Measurements from ENCODE around the gene SLC36A2.
"Not testable (repeated sequence)": the region's sequence is repeated elsewhere in the genome, so short reads cannot be mapped to it uniquely, and the experiment has no call there.

SLC36A2 gene

DNA sequence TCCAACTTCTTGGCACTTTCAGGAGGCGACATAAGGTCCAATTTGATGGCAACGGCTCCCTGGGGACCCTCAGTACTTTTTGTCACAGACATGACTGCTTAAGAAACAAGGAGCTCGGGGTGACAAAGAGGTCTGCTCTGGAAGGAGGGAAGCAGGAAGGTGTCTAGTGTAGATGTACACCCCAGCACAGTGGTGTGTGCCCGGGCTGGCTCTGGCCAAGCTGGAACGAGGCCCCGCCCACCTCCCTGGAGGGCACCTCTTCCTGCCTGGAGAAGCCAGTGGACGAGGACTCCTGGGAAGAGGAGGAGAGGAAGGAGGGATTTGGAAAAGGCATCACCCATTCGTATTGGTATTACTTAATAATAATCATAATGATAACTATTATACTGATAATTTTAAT, at the start of gene SLC36A2:
Gene SLC36A2, minus strand, starts transcription at position 191 of the 400 bp plus-strand sequence. Its CDS starts 99 bp downstream, at position 92.
- no peak for DNase-seq (ENCODE audit: low spot score)

GRCh38 chr5:151388960-151389359, 41.6 kb upstream of the SLC36A2 start:
- no peak for DNase-seq (ENCODE audit: low spot score)

- no peak for DNase-seq (ENCODE audit: low spot score)
Observed at GRCh38 chr5:151384106-151384505, 36.7 kb upstream of the SLC36A2 start.

DNA sequence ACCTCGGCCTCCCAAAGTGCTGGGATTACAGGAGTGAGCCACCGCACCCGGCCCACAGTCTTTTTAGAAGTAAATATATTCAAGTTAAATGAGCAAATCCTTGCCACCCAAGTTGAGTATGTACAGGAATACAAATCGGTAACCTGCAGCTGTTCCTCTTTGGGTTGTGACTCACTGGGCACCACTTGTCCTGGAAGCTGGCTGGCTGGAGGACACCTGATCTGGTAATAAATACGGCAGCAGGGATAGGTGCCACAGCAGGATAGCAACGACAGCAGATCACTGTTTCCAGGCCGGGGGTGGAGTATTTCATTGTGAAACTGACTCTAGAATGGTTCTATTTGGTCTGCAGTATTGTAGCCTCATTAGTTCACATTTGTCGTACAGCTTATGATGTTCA, 35.7 kb upstream of the SLC36A2 start:
- DNase-seq (ENCODE audit: low spot score): no peak

DNA sequence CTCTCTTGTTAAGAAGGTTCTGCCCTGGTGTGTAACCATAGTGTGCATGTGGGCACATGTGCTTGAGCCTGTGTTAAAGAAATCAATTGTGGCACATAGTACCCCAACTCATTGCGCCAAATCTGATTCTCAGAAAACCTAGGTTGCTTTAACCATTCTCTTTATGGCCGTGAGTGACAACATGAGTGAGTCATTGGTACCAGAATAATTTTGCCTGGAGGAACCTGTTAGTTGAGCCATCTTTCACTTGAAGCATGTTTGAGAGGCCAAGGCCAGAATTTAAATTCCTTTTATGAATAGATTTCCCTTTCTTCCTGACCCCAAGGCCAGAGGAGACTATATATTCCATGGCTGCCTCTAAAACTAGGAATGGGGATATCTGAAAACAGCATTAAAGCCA, 35.2 kb upstream of the SLC36A2 start:
- DNase-seq (ENCODE audit: low spot score): no peak

GRCh38 chr5:151381899-151382298, 34.5 kb upstream of the SLC36A2 start:
- no peak for DNase-seq (ENCODE audit: low spot score)

DNA sequence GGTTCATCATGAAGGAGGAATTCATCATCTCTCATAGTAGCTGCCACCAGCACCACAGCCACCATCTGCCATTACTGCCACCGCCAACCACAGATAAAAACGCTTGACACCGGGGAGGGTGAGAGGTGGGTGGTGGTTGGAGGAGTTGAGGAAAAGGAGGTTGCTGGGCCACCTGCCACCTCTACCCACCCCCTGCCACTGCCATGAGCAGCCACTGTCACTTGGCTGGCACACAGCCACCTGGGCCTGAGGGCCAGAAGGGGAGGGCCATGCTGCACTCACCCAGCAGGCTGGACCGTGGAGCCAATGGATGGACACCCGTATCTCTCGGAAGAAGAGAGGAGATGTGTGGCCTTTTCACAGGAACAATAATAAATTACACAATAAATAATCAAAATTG, 31.3 kb upstream of the SLC36A2 start:
- DNase-seq (ENCODE audit: low spot score): no peak

DNA sequence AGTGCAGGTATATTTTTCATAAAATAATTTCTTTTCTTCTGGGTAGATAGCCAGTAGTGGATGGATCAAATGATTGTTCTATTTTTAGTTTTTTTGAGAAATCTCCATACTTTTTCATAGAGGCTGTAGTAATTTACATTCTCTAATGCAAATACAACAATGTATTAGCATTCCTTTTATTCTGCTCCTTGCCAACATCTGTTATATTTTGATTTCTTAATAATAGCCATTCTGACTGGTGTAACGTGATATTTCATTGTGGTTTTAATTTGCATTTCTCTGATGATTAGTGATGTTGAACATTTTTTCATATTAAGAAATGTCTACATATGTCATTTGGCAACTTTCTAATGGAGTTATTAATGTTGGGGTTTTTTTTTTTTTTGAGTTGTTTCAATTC, 27.2 kb upstream of the SLC36A2 start:
- DNase-seq (ENCODE audit: low spot score): no peak

DNA sequence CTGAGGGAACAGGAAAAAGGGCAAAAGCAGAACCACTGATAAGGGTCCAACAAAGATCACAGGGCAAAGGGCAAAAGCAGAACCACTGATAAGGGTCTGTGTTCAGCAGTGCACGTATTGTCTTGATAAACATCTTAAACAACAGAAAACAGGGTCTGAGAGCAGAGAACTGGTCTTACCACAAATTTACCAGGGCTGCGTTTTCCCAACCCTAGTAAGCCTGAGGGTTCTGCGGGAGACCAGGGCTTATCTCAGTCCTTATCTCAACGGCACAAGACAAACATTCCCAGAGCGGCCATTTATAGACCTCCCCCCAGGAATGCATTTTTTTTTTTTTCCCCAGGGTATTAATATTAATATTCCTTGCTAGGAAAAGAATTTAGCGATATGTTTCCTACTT, 19.7 kb upstream of the SLC36A2 start:
- not testable (repeated sequence) for DNase-seq (ENCODE audit: low spot score)

DNA sequence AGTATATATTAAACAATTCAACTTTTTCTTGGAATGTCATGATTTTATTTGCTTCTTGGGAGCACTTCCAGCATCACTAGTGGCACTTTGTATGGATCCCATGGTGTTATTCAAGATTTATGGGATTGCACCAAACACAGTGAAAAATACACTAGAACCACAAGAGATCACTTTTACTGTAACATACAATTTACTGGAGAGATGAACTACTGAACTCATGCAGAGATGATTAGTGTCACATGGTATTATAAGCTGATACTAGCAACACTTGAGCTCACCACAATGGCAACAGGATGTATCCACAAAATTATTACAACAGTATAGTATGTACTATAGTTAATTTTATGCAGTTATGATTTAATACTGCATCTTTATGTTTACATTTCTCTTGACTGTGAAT, 16.3 kb upstream of the SLC36A2 start:
- no peak for DNase-seq (ENCODE audit: low spot score)

- no peak for DNase-seq (ENCODE audit: low spot score)
Observed at GRCh38 chr5:151362970-151363369, 15.6 kb upstream of the SLC36A2 start.

- DNase-seq (ENCODE audit: low spot score): no peak
Observed at GRCh38 chr5:151359391-151359790, 12.0 kb upstream of the SLC36A2 start.

GRCh38 chr5:151357792-151358191, 10.4 kb upstream of the SLC36A2 start:
- DNase-seq (ENCODE audit: low spot score): no peak

DNA sequence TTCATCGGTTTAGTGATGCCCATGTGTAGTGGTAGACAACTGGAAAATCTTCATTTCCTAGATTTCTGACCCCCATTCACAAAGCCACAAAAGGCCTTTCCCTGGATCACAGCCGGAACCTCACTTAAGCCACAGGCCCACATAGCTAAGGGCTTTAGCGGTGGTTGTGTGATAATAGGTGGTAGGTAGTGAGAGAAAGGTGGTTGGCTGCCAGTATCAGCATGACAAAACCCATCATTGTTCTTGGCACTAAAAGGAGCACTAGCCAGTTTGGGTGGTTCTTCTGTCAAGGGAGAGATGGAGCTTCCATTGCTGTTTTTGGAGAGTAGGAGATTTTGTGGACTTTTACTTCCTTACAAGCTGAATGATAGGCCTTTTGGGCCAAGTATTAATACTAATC, 9.7 kb upstream of the SLC36A2 start:
- no peak for DNase-seq (ENCODE audit: low spot score)

DNA sequence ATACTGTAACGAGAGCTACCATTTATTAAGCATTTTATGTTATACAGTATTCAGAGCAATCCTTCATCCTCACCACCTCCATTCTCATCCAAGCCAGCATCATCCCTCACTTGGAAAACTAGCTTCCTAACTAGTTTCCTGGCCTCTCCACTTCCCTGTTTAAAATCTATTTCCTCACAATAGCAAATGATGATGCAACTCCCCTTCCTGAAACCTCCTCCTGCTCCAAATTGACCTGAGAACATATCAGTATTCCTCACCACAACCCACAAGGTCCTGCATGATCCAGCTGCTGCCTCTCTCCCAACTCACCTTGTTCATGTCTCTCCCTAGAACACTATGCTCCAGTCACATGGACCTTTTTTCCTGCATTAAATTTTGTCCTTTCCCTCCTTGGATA, 4.3 kb upstream of the SLC36A2 start:
- DNase-seq (ENCODE audit: low spot score): no peak

DNA sequence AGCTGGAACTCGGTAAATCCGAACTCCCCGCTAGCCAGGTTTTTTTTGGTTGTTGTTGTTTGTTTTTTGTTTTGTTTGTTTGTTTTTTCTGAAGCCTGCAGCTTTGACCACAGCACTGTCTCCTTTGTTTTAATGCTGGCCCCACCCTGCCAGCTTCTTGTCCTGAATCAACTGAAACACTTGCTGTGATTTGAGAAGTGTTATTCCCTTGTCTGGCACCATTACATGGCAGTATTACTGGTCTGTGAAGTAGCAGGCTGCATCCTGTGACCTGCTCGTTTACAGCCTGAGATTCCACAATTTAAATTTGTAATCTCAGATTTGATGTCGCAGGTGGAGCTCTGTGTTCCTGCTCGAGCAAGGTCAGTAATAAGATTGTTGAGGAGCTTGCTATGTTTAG, 1.4 kb upstream of the SLC36A2 start:
- DNase-seq (ENCODE audit: low spot score): no peak

DNA sequence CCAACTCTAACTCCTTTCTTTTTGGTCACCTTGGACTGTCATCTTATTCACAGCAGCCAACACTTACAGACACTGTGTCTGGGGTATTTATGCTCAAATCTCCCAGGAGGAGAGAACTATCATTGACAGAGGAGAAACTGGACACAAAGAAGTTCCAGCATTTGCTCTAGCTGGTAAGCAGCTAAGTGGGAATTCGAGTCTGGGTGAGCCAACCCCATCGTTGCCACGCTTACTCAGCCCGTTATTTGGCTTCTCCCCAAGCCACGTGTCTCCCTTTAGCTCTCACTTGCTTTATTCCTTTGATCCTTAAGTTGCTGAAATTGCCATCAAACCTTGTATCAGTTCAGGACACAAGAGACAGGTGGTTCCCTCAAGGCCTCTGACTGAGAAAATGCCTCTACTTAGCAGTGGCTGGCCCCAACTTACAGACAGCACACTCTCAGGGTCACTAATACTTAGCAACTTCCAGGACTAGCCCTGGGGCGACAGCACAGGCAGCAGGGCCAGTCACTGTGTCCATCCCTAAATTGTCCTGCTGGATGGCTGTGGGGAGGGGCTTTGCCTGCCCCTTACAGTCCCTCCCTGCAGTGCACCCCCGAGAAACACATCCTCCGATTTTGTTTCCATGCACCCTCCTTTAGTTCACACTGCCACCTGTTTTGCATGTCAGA, 1.4 kb downstream of the SLC36A2 start:
- no peak for DNase-seq (ENCODE audit: low spot score)

DNA sequence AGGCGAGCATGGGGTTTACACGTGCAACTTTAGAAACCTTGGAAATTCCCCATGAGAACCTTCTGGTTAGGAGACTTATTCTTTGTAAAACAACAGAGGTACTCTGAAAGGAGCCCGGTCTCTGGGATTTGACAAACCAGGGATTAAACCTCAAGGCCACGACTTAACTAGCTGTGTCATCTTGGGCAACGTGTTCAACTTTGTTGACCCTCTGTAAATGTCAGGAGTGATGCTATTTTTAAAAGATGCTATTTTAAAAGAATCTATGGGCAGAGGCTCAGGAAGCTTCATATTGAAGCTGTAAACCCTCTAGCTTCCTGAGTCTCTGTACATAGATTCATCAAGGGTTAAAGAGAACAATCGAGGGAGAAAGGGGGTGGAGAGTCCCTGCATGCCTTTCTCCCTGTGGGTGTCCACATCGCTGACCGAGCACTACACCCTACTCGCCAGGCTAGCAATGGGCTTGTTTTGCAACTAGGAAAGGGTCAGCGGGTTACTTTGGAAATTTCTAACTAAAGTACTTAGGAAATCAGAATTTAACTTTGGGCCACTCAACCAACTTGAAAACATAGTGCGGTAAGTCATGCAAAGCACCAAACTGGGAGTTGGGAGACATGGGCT, 2.1 kb downstream of the SLC36A2 start:
- no peak for DNase-seq (ENCODE audit: low spot score)

- no peak for DNase-seq (ENCODE audit: low spot score)
Observed at GRCh38 chr5:151344088-151344487, 3.3 kb downstream of the SLC36A2 start.

GRCh38 chr5:151340004-151340403, 7.4 kb downstream of the SLC36A2 start:
- no peak for DNase-seq (ENCODE audit: low spot score)

- DNase-seq (ENCODE audit: low spot score): no peak
Observed at GRCh38 chr5:151338734-151339133, 8.6 kb downstream of the SLC36A2 start.

DNA sequence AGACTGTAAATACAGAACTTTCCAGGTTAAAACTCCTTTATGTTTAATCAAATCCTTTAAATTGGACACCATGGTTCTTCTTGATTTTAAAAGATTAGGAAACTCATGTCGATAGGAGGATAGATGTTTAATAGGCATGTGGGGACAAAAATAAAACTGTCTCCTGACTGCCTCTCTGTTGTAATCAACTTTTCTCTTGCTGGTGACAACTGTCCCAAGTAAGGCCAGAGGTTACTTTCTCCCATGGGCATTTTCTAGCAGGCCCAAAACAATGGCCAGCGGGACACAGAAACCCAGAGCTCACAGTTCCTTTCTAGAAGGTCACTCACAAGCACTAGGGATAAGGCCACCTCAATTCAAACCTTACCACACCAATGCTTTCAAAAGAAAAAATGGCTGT, 14.5 kb downstream of the SLC36A2 start:
- no peak for DNase-seq (ENCODE audit: low spot score)

DNA sequence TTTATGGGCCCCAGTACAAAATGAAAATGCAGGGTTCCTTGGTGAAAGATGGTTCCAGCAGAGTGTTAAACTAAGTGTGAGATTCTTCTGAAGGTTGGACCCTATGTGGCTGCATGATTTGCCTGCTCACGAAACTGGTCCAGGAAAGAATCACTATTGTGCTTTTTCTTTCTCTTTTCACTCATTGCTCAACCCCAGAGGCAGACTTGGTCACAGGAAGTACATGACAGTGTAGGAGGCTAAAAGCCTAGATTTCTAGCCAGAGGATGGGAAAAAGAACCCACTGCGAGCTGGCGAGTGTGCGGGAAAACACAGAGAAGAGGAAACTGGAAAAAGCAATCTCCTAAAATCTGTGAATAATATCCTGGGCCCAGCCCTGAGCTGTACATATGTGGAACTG, 18.6 kb downstream of the SLC36A2 start:
- no peak for DNase-seq (ENCODE audit: low spot score)

DNA sequence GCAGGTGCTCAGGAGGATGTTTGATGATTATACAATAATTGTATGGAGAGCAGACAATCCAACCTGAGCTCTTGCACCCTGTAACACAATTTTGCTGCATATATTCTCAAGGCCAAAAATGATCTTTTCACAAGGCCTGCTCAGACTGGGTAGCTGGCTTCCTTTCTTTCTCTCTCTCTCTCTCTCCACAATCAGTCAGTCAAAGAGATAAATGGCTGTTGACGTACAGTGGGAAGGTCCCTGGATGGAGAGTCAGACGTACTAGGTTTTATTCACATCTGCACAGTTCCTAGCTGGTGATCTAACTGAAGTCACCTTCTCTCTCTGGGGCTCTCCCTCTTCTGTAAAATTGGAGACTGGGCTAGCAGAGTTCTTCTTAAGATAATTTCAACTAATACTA, 19.8 kb downstream of the SLC36A2 start:
- DNase-seq (ENCODE audit: low spot score): no peak

All from hepatic stellate cell (primary cell).